GM18873 (cell line): ENCODE results near the gene ITGA1.
"Not testable (repeated sequence)": the region's sequence is repeated elsewhere in the genome, so short reads cannot be mapped to it uniquely, and the experiment has no call there.

Source experiments
- ATAC-seq: cut with Tn5 transposase; IDR thresholded peaks from one replicate; pipeline ENCODE4 v1.9.1; 2021; ENCODE audit warnings: mild to moderate bottlenecking, moderate library complexity, moderate number of reproducible peaks; ENCODE audit not compliant: unreplicated experiment, low FRiP score

ITGA1 gene

DNA sequence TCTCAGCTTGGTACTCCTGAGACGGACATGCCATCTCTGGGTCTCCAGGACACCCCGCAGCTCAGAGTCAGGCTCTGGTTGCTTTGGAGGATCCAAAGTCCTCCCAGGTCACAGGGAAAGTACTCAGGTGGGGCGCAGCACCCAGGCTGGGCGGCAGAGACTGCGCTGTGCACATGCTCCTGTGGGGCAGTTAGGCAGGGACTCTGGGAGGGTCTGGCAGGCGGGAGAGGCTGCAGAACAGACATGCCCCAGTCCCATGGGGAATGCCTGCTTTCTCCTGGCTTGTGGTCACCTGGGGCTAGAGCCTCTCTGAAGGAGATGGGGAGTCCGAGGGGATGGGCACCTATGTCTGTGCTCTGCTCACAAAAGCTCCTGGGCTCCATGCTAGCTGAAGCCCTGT, 156.1 kb downstream of the ITGA1 start:
- ATAC-seq = no peak

DNA sequence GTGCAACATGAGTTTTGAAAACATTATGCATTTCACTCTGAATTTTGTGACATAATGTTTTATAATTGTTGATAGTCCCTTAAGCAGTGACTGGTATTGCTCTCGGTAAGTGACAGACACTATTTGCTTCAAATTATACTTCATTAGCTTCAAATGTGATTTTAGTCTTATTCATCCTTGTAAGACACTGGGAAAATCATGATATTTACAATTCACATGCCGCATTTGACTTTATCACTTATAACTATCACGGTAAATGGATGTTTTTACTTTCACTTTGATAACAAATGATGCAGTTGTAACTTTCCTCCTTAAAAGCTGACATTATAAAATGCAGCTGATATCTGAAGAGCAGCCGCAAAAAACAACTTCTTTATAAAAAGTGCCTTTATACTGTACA, 157.3 kb downstream of the ITGA1 start:
- no peak for ATAC-seq

GRCh38 chr5:52947208-52947607, 159.5 kb downstream of the ITGA1 start:
- ATAC-seq = no peak

DNA sequence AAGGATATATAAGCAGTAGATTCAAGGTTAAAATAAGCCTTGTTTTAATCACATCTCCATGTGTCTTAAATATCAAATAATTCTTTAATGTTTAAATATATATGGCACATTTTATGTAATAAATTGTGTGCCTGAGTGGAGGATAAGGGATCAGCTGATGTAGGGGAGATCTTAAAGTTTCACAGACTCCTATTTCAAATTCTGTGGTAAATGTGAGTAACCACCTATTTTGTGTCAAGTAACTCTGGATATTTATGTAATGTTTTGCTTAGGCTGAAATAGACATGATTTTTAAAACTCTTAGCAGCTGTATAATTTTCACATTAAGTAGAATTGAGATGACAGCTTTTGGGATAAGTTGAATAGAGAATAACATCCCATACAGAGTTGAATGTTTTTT, 160.1 kb downstream of the ITGA1 start:
- no peak for ATAC-seq

DNA sequence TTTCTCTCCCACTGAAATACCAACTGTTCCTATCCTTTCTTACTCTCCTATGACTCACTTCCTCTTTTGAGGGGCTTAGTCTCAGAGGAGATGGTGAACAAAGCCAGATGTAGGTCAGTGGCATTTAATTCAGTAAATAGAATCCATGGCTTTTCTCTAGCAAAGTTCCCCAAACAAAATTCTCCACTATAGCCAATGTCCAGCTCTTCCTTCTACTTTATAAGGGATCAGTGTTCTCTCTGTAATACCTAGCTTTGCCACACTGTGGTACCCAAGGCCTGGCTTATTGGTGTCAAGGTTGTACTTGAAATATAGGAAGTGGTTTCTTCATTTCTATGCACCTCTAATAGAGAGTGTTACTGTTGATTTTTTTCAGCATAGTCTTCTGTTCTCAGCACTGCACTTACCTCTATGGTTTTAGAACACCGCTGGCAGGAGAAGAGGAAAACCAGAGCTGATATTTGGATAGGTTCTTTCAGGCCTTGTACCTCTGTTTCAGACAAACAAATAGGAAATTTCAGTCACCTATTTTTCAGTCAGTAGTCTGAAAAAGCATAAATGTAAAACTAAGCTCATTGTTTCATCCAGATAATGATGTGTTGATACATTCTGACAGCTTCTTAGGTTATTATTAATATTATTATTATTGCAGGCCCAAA, 160.8 kb downstream of the ITGA1 start:
- peak; percentile 100 for ATAC-seq

GRCh38 chr5:52950686-52951085, 163.0 kb downstream of the ITGA1 start:
- no peak for ATAC-seq

GRCh38 chr5:52952483-52952882, 164.8 kb downstream of the ITGA1 start:
- ATAC-seq = no peak

DNA sequence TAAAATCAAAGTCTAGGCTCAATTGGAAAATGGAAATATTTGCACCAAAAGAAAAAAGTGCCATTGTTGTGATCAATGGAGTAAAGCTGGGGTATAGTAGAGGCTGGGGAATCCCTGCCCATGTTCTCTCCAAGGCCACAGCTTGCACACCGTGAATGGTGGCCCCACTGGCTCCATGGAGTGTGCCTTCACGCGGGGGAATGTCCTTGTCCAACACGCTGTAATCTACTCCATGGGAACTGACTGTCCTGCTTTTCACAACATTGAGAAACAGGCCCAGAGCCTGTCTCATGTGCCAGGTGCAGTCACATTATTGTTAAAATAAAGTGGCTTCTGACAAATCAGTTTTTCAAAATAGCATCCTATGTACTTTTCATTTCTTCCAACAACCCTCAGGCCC, 168.3 kb downstream of the ITGA1 start:
- ATAC-seq = no peak

DNA sequence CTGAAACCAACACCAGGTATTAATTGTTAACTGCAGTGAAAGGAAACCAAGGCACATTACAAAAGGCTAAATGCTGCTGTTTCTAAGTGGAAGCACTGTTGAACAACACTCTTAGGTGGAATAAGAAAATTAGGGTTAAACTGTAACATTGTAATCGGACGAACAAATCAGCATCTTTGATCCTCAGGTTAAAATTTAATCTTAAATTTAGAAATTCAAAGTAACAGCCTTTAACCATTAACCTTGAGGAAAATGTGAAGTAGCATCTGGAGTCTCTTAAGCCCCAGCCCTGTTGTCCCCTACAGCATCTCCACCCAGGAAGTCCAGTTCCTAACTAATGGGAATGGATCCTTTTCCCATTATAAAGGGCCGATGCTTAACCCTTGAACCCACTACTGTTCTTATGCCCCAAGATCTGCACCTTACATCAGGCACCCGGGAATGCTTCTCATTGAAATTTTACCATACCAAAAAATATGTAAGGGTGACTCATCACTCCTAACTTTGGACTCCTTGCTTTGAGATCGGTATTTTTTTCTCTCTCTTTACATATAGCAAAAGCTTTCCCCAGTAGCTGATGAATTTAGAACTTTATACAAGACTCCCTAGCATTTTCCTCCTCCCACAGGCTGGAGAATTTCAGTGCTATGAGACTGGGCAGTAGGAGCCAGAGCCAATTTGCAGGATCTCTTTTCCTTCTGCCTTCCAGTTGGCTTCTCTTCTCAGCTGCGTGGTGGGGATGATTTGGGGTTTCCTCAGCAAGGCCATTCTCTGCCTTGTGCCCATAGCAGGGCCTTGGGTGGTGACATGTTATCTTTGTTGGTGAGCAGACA, 169.4 kb downstream of the ITGA1 start:
- peak; percentile 81 for ATAC-seq

- no peak for ATAC-seq
These were observed 173.6 kb downstream of the ITGA1 start for GRCh38 chr5:52961274-52961681.

DNA sequence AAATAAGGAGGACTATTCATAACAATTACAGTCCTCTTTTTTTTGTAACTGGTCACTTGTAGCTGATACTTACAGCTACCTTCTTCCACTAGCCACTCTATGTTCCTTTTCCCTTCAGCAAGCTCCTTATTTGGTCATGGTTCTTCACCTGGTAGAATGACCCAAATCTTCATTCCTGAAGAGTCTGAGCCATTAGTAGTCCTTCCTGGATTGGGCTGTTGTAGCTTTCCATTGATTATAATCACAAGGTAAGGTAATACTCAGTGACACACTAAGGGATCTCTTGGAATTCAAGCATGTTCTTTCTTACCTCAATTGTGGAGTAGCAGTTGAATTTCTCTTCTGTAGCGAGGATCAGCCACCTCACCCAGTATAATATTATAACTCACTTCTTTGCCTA, 175.9 kb downstream of the ITGA1 start:
- ATAC-seq = no peak

- no peak for ATAC-seq
These were observed 176.4 kb downstream of the ITGA1 start for GRCh38 chr5:52964138-52964537.

DNA sequence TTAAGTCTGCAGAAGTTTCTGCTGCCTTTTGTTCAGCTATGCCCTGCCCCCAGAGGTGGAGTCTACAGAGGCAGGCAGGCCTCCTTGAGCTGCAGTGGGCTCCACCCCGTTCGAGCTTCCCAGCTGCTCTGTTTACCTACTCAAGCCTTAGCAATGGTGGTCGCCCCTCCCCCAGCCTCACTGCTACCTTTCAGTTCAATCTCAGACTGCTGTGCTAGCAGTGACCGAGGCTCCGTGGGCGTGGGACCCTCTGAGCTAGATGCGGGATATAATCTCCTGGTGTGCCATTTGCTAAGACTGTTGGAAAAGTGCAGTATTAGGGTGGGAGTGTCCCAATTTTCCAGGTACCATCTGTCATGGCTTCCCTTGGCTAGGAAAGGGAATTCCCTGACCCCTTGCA, 188.4 kb downstream of the ITGA1 start:
- not testable (repeated sequence) for ATAC-seq

- ATAC-seq = no peak
These were observed 189.7 kb downstream of the ITGA1 start for GRCh38 chr5:52977264-52977897.

DNA sequence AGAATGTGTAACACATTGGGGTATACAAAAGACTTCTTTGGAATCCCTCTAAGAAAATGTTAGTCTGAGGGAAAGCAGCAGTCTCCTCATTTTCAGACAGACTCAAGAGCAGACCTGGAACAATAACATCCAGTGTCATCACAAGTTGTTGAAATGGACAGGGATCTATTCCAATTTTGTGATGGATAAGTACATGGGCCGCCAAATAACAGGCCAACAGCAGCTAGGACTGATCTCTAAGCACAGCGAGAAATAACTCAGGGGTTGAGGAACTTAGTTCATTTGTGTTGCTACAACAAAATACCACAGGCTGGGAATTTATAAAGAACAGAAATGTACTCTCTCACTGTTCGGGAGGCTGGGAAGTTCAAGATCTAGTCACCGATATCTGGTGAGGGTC, 193.8 kb downstream of the ITGA1 start:
- ATAC-seq = no peak

- ATAC-seq = no peak
These were observed 196.3 kb downstream of the ITGA1 start for GRCh38 chr5:52983731-52984636.

DNA sequence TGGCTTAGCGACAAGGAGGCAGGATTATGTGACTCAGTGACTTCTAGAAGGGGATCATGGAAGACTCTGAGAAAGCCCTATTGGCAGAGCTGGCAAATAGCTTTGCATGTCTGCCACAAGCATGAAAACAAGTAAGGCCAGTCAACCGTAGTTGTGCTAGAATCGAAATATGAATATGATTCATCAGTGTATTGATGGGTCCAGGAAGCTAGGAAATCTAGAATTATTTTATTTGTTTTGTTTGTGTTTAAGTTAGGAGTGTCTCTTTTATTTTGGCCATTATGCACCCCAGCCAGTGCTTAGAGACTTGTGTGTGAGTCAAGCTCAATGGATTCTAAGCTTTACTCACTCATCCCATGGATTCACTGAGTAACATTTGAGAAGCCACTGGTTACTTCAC, 197.6 kb downstream of the ITGA1 start:
- no peak for ATAC-seq

DNA sequence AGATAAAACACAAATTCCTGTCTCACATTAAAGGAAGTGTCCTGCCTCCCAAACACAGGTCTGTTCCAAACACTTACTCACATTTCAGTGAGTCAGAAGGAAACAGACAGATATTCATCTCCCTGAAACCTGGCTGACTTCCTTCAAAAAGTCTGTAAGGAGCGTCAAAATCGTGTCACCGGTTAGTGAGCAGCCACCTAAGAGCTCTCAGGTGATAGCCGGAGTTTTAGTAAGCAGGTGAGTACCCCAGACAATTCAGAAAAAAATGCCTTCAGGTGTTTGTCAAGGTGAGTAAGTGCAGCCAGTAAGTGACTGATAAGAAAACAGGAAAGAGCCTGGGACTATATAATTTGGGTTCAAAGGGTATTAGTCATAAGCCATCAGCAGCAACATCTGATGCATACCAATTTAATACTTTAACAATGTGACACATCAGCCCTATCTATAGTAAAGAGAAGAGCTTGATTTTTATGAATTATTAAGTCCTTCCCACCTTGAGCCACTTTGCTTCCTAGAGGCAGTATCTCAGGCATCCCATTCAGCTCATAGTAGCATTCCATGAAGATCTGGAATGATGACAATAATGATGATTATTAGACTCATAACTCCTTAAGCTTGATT, 200.1 kb downstream of the ITGA1 start:
- ATAC-seq = no peak

GRCh38 chr5:52988335-52989024, 200.8 kb downstream of the ITGA1 start:
- peak; percentile 5 for ATAC-seq
